Measurements from ENCODE around the gene ZNF285.
"Not testable (repeated sequence)": the region's sequence is repeated elsewhere in the genome, so short reads cannot be mapped to it uniquely, and the experiment has no call there.

The ZNF285 gene

GRCh38 chr19:44401139-44402115 is at the start of gene ZNF285:
Gene ZNF285 (minus strand): TSS chr19:44401608. CDS start chr19:44397213, 4,395 bp downstream.
- no peak for DNase-seq

- DNase-seq: peak; percentile 91
Measured at GRCh38 chr19:44447916-44448674, 46.7 kb upstream of the ZNF285 start, which contains the start of gene ZNF229. Gene ZNF229 (minus strand): TSS chr19:44448472. CDS start chr19:44442847, 5,625 bp downstream.

DNA sequence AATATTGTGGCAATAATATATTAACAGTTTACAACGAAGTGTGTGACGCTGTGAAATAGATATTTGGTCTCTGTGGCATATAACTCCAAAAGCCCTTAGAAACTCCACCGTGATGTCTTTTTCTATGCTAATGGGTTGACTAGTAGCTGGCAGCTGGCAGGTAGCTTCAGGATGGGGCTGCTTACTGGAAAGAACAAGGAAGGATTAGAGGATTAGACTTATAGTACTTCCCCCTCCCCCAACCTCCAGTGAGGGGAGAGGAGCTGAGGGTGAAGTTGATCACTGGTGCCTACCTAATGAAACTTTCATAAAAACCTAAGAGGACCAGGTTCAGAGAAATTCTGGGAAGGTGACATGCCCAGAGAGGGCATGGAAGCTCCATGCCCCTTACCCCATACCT is 37.0 kb upstream of the ZNF285 start:
- DNase-seq: no peak

GRCh38 chr19:44435441-44435840 is 34.0 kb upstream of the ZNF285 start:
- DNase-seq: no peak

DNA sequence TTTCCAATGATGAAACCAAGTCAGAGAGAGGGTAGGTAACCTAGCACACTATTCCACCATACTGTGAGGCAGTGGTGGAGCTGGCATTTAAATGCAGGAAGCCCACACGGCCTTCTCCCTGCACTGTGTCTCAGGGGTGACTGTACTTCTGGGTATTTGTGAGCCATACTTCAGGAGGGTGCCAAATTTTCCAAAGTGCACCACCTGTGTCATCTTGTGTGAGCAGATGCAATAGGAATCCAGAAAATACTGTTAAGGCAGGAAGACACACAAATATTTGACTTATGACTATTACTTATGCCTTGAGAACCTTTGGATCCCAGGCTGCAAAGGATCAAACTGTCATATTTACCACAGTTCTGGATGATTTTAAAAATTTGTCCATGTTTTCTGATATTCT is 29.5 kb upstream of the ZNF285 start:
- DNase-seq: no peak

- not testable (repeated sequence) for DNase-seq
Measured at GRCh38 chr19:44415553-44415952, 14.1 kb upstream of the ZNF285 start.

DNA sequence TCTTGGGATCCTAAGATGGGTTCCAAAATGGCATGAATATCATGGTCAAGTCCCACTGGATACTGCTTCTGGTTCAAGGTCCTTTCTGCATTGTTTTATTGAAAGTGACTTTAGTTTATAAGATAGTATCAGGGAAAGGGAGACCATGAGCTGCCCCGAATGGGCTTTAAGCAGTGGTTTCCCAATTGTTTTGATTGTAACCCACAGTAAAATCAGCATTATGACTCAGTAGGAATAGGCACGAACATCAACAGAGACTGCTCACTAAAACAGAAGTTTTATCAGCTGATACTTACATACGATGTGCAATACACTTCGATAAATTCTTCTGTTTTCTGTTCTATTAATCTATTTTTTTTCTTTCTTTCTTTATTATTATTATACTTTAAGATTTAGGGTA is 12.1 kb downstream of the ZNF285 start:
- DNase-seq: not testable (repeated sequence)

DNA sequence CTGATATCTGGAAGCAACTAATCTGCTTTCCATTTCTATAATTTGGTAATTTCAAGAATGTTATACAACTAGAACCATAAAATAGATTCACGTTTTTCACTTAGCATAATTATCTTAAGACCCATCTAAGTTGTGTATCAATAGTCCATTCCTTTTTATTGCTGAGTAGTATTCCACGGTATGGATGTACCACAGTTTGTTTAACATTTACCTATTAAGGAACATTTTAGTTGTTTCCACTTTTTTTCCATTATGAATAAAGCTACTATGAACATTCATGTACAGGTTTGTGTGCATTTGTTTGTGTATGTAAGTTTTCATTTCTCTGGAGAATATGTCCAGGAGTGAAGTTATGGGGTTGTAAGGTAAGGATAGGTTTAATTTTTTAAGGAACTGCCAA is 26.6 kb downstream of the ZNF285 start:
- no peak for DNase-seq

GRCh38 chr19:44371815-44372480 is 29.5 kb downstream of the ZNF285 start:
- DNase-seq: no peak

DNA sequence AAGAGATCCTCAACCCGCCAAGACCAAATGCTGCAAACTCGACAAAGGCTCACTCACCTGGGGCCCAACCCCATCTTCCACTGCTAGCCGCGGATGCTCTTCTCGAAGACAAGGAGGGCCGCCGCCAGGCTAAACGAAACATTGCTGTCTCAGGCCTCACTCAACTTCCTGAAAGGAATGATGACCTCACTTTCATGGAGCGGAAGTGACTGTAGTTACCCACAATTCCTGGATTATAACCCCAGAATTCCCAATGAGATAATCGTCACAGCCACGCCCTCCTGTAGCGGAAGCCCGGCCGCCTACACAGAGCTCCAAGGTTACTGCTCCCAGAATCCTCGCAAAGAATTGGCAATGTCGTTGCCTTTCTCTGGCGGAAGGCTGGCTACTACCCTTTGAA is 34.4 kb downstream of the ZNF285 start:
- DNase-seq: no peak

- peak; percentile 7 for DNase-seq
Measured at GRCh38 chr19:44356383-44357111, 44.9 kb downstream of the ZNF285 start, which contains the start of gene ZNF112. Gene ZNF112 (minus strand): TSS chr19:44356680. CDS start chr19:44340539, 16,141 bp downstream.

DNA sequence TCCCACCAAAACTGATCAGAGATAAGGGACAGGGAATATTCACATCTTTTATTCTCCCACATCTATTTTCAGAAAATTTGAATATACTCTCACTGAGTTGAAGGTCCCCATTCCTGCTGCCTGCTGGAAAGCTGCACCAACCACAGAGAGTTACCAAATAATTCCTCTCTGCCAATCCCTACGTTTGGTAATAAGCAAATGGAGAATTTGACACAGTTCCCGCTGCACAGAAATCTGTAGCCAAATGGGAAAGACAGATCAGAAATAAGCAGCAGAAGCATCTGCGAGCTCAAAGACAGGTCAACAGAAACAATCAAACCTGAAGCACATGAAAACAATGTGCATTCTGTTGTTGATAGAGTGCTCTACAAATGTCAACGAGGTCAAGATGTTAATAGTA is 54.9 kb downstream of the ZNF285 start:
- no peak for DNase-seq

DNA sequence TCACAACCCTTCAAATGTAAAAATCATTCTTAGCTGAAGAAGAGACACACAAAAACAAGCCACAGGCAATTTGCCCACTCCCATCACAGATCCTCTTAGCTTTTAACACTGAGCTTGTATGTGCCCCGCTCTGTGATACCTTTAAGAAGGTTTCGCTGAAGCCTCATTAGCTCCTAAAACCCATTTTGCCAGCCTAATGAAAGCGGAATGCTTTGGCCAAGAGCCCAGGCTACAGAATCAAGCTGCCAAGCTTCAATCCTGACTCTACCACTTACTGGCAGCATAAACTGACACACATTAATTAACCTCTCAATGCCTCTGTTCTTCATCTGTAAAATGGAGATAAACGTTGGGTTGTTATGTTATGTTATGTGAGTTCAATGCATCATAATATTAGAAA is 55.4 kb downstream of the ZNF285 start:
- no peak for DNase-seq

DNA sequence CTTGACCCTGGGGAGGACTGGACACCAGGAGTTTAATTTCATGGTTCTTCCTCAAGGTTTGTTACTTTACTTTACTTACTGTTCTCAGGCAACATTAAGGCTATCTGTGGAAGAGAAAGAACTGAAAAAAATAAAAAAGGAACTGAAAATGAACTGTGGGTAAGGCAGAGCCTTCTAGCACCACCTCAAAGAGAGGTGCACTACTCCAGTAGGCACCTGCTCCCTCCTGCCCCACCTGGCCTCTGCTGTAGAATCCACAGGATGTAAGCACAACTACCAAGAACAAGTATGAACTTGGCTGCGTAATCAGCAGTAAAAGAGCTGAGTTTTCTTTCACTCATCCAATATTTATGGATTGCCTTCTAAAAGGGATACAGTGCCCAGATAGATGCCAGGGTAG is 57.2 kb downstream of the ZNF285 start:
- DNase-seq: no peak

- no peak for DNase-seq
Measured at GRCh38 chr19:44341794-44342193, 59.6 kb downstream of the ZNF285 start.

- DNase-seq: not testable (repeated sequence)
Measured at GRCh38 chr19:44334639-44335038, 66.8 kb downstream of the ZNF285 start.

All from KG1 (cell line).